SW 1271 (cell line): ENCODE data around the gene KRT14.
A peak's percentile ranks its signal among the peaks of the same experiment; 100 is the strongest.
"Not testable (repeated sequence)": the region's sequence is repeated elsewhere in the genome, so short reads cannot be mapped to it uniquely, and the experiment has no call there.

Source experiments
- DNase-seq, 2 experiments: peaks; one replicate each; lab custom pipeline; 2025; lab: John Stamatoyannopoulos, UW

KRT14 gene

DNA sequence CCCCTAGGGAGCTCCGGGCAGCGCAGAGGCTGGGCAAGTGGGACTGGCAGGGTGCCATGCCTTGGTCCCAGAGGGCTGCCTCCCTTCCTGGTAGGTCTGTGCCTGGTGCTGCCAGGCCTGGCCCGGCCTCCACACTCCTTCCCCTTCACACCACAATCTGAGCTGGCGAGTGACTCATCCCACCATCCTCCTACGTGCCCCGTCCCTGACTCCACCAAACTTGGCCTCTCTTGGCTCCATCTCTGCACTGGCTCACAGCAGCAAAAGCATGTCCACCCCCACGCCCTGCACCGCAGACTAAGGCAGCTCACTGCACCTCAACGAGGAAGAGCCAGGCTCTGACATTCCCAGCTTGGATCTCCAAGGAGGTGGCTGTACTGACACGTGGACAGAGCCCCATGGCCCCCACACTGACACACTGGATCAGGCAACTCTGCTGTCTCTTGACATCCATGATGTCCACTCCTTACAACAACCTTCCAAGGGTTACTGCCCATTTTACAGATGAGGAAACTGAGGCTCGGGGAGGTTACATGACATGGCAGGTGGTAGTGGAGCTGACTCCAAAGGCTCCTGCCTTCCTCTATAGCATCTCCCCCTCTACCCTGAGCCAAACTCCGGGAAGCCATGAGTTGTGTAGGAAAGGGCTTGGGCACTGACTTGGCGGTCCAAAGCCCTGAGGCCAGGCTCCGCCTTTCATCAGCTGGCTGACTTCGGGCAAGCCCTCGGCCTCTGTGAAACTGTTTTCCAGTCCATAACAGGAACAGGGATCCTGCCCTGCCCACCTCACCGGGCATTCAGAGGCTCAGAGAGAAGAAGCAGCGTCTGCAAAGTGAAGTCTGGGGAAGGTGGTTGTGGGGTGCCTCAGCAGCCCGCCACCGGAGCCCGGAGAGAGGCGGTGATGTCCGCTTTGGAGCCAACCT lies 38.5 kb downstream of the KRT14 start:
- peak; percentile 65 to 86 for DNase-seq

DNA sequence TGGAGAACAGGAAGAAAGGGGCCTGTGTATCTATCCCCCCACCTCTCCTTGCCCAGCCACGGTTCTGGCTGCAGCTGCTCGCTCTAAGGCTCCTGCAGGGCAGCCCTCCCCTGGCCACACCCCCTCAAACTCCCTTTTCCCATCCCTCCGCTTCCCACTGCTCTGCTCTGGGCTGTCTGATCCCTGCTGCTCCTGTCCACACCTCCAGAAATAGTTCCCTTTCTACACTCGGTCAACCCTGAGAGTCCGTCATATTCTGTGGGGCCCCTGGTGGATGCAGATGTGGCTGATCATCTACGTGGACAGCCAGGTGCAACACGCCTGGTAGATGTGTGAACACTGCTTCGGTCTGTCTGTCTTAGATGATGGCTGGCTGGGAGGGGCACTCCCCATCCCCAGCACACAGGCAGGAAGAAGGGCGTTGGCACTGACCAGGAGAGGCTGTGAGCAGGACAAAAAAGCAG lies 39.3 kb downstream of the KRT14 start:
- DNase-seq = no peak

DNA sequence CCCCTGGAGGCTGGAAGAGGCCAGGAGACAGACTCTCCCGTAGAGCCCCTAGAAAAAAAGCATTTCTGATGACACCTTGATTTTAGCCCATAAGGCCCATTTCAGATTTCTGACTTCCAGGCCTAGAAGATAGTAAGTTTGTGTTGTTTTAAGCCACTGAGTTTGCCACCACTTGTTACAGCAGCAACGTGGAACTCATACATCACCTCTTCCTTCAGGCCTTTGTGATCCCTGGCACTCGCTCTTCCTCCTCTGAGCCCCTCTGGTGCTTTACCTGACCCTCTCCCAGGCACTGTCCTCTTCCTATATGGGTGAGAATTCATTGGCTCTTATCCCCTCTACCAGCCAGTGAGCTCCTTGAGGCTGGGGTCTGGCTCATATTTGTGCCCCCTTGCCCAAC lies 39.9 kb downstream of the KRT14 start:
- no peak for DNase-seq

DNA sequence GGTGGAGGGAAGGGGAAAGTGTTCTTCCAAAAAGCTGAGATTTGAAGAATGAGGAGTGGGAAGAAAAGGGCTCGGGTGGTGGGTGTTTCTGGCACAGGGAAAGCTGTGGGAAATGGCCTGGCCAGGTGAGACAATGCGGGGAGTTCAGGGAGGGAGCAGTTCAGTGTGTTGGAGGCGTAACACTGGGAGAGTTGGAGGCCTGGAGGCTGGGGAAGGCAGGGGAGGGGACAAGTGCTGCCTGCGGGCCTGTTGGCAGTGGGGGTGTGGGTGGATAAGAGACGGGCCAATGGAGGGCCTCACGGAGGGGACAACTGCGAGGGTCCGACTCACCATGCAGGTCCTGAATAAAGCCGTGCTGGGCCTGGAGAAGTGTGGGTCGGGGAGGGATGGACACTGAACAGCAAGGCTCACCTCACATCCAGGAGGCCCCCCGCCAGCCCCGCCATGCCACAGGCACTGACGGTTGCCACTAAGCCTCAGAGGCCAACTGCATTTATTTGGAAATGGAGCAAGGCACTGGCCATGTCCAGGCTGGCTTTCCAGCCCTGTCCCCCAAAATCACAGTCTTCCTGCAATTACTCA lies 40.8 kb downstream of the KRT14 start:
- no peak for DNase-seq

DNA sequence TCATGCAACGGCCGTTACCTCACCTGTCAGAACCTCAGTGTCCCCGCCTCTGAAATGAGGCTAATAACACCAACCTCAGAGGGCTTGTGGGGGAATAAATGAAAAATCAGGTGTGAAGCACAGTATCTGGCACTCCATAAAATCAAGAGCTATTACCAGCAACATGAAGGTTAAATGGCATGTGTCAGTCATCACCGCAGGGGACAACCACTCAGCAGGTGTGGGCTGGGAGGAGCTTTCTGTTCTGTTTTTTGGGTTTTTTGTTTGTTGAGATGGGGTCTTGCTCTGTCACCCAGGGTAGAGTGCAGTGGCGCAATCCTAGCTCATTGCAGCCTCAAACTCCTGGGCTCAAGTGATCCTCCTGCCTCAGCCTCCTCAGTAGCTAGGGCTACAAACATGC lies 41.8 kb downstream of the KRT14 start:
- DNase-seq = no peak

DNA sequence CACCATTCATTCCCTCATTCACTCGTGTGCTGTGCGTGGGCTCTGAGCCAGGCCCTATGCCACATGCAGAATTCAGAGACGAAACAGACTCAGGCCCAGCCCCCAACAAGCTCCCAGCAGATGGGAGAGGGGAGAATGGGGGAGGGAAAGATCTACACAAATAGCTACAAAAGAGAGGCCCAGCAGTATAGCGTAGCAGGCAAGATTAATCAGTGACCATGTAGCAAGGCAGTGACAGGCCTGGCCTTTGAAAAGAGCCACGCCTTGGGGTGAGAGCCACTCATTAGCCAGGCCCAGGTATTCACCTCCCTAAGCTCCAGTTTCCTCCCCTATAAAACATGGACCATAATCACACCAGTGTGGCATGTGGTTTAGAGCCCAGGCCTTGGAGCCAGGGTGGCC lies 42.2 kb downstream of the KRT14 start:
- no peak for DNase-seq

DNA sequence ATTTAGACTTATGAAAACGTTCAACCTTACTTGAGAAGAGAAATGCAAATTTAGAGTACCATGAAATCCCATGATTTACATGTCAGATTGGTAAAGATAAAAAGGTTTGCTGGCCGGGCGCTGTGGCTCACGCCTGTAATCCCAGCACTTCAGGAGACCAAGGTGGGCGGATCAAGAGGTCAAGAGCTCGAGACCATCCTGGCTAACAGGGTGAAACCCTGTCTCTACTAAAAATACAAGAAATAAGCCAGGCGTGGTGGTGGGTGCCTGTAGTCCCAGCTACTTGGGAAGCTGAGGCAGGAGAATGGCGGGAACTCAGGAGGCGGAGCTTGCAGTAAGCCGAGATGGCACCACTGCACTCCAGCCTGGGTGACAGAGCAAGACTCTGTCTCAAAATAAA lies 43.9 kb downstream of the KRT14 start:
- DNase-seq = not testable (repeated sequence)

DNA sequence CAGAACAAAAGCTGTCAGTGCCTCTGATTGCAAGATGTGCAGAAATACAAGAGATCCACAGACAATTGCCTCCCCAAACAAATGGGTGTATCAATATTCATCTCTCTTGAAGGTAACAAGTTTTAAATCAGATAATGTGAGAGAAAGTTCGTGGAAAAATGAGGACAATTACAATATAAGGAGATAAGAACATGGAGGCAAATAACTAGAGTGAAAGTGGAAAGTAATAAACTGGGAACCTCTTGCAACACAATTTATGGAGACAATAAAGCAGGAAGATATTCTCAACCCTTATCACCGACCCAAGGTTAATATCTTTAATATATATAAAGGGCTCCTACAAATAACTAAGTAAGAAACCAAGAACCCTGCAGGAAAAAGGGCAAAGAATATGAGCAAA lies 44.3 kb downstream of the KRT14 start:
- DNase-seq = no peak

DNA sequence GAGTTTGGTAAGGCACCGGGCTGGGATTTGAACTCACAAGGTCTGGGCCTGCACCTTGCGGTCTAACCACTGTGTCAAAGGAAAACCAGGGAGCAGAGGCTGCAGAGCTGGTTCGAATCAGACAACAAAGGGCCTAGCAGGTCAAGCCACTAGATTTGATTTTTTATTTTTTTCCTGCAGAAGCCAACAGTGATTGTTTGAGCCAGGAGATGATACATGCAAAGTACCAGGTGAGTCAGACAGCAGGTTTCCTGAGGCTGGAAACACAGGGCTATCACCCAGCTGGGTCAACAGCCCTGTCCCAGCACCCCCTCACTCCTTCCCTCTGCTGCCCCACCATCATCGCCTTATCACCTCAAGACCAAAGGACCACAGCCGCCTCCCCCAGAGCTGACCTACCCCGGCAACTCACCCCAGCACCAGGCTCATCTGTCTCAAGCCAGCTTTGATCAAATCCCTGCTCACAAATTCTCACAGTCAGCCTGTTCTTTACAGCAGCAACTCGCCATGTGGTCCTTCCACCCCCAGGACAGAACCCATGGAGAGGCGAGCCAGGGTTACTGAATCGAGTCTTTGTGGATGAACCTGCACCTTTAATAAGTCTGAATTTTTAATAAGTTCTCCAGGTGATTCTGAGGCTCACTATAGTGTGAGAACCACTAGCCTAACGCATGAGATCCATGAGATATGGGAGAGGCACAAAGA lies 45.6 kb downstream of the KRT14 start:
- DNase-seq = no peak

DNA sequence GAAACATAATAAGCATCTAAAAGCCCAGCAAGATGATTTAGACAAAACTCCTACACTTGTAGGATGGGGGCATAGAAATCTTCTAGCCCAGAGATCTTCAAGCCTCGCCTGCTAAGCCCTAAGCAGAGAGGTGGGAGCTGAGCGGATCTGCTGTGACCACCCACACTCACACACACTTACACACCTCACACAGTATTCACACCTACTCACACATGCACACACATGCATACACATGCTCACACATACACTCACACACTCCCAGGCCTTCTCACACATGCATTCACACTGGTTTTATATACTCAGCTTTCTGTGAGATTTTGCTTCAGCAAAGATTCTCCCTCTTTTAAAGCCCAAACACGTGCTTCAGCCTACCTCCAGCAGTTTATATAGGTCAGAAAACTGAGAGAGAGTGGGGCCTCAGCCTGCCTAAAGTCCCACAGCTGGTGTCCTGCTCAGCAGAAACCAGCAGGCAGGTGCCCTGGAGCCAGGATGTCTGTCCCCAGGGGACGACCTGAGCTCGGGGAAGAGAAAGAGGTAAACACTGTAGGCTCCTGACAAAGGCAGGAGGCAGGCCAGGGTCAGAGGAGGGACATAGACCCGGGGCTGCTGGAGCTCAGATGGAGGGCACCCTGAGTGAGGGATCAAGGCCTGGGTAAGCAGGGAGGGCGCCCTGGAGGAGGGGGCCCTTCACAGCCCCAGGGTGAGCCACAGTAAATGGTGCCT lies 46.6 kb downstream of the KRT14 start:
- no peak for DNase-seq

DNA sequence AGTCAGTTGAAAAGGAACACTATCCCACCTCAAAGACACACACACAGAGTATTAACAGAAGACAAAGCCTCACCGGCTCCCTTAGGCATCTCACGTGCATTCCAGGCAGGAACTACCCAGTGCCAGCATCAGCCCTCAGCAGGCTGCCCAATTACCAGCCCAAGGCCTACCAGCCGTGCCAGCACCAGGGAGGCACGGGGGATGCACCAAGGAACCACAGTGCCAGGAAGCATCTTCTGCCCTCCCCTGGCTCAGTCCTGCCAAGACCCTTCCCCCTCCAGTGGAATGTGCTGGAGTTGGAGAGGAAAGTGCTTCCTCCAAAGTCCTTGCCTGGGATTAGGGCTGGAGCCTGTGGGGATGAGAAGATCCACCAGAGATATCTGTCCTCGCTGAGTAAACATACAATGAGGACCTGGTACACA lies 47.6 kb downstream of the KRT14 start:
- DNase-seq = no peak

DNA sequence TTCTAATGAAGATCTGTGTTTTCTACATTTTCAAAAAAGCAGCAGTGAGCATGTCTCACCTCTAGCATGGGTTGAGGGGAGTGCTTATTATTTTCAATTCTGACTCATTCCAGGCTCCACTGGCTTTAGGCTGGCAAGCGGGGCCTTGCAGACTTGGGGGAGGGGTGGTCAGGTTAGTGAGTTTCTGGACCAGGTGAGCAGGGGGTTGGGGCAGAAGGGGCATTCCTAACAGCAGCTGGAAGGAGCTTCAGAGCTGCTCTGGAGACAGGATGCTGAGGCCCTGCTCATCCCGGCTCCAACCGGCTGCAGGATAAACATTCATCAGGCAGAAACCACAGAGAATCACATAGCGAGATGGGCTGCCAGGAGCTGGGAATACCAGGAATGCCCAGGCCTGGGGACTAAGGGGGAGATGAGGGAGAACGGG lies 48.1 kb downstream of the KRT14 start:
- DNase-seq = no peak

DNA sequence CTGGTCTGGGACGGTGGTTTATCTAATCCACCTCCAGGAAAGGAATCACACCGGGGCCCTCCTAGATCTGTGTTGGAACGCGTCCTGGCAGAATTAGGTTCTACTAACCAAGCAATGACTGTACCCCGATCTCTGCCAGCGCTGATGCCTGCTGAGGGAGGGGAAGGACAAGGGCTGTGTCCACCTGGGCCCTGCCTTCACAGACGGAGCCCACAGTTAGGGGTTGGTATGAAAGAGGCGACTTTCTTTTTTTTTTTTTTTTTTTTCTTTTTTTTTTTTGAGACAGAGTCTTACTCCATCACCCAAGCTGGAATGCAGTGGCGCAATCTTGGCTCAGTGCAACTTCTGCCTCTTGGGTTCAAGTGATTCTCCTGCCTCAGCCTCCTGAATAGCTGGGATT lies 48.7 kb downstream of the KRT14 start:
- DNase-seq = no peak

DNA sequence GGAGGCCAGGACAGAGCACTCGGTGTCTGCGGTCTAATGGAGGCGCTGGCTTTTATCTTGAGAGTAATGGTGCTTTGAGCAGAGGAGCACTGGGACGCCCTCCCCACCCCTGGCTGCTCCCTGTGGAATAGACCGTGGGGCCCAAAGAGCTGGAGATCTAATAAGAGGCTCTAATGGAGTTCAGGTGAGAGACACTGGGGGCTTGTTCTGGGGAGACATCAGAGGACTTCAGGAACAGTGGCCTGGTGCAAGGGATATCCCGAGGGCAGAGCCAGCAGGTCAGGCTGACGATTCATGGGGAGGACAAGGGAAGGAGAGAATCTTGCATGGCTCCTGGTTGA lies 49.1 kb downstream of the KRT14 start:
- no peak for DNase-seq

DNA sequence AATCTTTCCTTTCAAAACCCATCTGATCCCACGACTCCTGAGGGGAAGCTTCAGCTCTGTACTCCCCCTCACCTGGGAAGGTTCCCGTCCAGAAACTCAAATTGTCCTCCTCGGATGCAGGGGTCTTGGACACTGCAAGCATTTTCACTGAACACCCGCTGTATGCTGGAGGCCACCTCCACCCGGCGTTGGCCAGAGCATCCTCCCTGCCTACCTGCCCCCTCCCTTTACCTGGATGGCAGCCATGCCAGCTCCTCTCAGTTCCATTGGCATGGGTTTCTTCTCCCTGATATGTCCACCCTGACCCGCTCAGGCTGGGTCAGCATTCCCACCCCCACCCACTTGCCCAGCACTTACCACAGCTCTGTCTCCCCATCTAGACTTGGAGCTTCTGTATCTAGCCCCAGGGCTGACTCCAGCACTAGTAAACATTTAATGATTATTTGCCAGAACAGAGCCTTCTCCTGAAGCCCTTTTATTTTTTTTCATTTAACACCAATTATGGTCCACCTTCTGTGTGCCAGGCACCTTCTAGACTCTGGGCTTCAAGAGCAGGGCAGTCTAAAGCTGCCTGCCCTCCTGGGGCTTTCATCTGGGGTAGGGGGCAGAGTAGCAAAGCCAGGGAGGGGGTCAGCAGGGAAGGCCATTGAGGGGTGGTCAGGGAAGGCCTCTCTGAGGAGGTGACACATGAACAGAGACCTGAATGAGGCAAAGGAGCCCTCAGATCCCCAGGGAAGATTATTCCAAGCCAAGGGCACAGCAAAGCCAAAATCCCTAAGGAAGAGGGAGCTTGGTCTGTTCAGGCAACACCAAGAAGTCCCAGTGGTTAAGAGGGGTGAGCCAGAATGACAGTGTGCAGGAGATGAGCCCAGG lies 49.7 kb downstream of the KRT14 start:
- no peak for DNase-seq

DNA sequence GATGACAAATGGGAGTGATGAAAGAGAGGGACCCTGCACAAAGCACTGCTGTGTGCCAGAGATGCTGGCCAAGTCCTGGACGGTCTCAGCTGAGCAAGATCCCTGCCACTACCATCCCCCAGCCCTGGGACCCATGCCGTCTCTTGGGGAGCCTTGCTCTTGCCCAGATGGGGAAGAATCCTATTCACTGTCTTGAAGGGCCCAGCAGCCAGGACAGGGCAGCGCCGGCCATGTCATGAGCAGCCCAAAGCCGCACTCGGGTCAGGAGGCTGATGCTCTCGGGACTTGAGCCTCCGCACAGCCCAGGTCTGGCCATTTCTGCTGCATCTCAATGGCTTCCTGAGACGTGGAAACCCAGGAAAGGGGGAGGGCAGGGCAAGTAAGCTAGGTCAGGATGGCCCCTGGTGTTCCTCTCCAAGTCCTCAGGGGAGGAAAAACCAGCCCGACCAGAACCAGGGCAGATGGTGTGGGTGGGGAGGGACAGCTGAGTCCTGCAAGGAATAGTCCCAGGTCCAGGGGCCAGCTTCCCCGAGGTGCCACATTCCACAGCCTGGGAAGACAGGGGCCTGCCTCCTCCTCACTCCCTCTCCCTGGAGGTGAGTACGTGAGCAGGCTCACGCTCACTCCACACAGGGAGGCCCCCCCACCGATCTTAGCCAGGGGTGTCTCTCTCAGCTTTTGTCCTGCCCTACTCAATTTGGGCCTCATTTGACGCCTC lies 50.8 kb downstream of the KRT14 start:
- no peak for DNase-seq

DNA sequence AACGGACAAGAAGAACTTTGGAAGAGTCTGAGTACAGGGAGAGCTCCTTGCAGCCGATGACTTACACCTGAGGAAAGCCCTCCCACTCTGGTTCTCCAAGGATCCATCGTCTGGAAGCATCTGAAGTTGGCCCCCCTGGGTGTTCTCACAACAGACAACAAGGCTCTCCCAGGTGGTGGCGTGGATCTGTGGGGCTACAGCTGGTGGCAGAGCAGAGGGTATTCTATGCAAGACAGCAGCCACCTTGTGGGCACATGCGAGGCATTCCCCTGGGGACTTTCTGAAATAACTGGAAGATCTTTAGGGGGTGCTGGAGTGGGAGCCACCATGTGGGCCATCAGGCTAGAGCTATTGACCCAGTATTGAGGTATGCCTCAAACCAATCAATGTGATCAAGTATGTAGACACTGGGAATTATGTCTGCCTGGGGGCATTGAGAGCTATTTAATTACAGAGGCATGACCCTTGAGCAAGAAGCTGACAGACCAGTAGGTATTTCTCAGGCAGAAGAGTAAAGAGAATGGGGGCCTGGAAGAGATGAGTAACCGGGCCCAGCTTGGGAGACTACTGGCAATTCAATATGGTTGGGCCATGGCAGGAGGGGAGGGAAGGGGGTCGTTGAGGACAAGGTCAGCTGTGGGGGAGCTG lies 51.7 kb downstream of the KRT14 start:
- peak in 1 of 2 experiments; percentile 7 for DNase-seq

DNA sequence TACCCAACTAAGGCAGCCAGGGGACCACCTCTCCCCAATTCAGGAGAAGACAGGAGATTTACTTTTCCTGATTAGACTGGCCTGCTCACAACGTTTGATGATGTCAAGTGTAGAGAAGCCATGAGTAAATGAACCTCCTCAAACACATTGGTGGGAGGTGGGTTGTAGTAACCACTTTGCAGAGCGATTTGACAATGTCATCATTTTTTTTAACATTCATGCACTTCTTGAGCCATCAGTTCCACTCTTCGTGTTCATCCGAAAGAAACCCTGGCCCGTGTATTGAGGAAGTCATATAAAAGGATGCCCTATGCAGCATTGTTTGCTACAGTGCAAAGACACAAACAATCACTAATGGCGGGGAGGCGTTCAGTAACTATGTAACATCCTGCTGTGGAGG lies 53.1 kb downstream of the KRT14 start:
- no peak for DNase-seq

DNA sequence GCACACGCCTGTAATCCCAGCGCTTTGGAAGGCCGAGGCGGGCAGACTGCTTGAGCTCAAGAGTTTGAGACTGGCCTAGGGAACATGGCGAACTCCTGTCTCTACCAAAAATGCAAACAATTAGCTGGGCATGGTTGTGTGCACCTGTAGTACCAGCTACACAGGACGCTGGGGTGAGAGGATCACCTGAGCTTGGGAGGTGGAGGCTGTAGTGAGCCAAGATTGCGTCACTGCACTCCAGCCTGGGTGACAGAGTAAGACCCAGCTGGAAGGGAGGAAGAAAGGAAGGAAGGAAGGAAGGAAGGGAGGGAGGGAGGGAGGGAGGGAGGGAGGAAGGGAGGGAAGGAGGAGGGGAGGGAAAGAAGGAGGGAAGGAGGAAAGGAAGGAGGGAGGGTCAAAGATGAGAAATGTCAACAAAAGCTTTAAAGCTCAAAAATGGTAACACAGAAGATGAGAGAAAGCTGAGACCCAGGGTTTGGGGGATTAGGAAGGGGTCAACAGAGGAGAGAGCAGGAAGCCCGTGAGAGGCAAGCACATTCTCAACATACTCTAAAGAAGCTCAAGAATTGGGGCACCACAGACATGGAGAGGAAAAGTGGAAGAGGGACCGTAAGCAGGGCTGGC lies 53.6 kb downstream of the KRT14 start:
- no peak for DNase-seq
